GM23248 (cell line): Measurements from ENCODE around the gene RTN4RL2. TPM values are rescaled to one million over a fixed set of nuclear protein-coding genes. Genes with fewer than 3 reads are reported as not detected.

ENCODE experiments used
- DNase-seq: peaks from one replicate; pipeline ENCODE4 v3.0.0-alpha.2; 2015
- H2AFZ ChIP-seq: fragments of 200-600 bp; sonication (generic); 2 replicates; pipeline ENCODE4 v1.6.1; 2016; ENCODE audit warnings: antibody characterized with exemption
- H3F3A ChIP-seq: fragments of 200-600 bp; sonication (generic); 2 replicates; pipeline ENCODE4 v1.6.1; 2016; ENCODE audit warnings: mild to moderate bottlenecking, antibody characterized with exemption, mixed run types; ENCODE audit not compliant: insufficient read depth
- H3K27ac ChIP-seq: fragments of 200-600 bp; sonication (generic); 2 replicates; pipeline ENCODE4 v1.5.1; 2016; ENCODE audit warnings: mild to moderate bottlenecking
- H3K27me3 ChIP-seq: fragments of 200-600 bp; sonication (generic); replicated peaks from 2 replicates; pipeline ENCODE4 v1.6.1; 2016; ENCODE audit warnings: mild to moderate bottlenecking; ENCODE audit not compliant: insufficient read depth
- H3K36me3 ChIP-seq: fragments of 200-600 bp; sonication (generic); 2 replicates; pipeline ENCODE4 v1.6.1; 2016; ENCODE audit warnings: low read depth, mild to moderate bottlenecking
- H3K4me1 ChIP-seq: fragments of 200-600 bp; sonication (generic); 2 replicates; pipeline ENCODE4 v1.6.1; 2016; ENCODE audit warnings: mild to moderate bottlenecking; ENCODE audit not compliant: insufficient read depth
- H3K4me2 ChIP-seq: fragments of 200-600 bp; sonication (generic); one replicate; pipeline ENCODE4 v1.6.1; 2016; ENCODE audit warnings: mild to moderate bottlenecking; ENCODE audit not compliant: unreplicated experiment
- H3K4me3 ChIP-seq: fragments of 200-600 bp; sonication (generic); 2 replicates; pipeline ENCODE4 v1.5.1; 2016; ENCODE audit warnings: mild to moderate bottlenecking
- H3K79me2 ChIP-seq: fragments of 200-600 bp; sonication (generic); 2 replicates; pipeline ENCODE4 v1.6.1; 2016; ENCODE audit warnings: mild to moderate bottlenecking; ENCODE audit not compliant: insufficient read depth
- H3K9ac ChIP-seq: fragments of 200-600 bp; sonication (generic); 2 replicates; pipeline ENCODE4 v1.6.1; 2016; ENCODE audit warnings: mild to moderate bottlenecking
- H3K9me2 ChIP-seq: fragments of 200-600 bp; sonication (generic); 2 replicates; pipeline ENCODE4 v1.6.1; 2016; ENCODE audit warnings: mixed run types, mild to moderate bottlenecking, moderate library complexity; ENCODE audit not compliant: insufficient read depth
- H3K9me3 ChIP-seq: fragments of 200-600 bp; sonication (generic); one replicate; pipeline ENCODE4 v1.6.1; 2017; ENCODE audit warnings: low read depth
- H4K20me1 ChIP-seq: fragments of 200-600 bp; sonication (generic); 2 replicates; pipeline ENCODE4 v1.6.0; 2016; ENCODE audit not compliant: insufficient read depth
- EZH2 ChIP-seq: fragments of 200-600 bp; sonication (generic); IDR thresholded peaks from 2 replicates; pipeline ENCODE4 v1.6.1; 2018; ENCODE audit warnings: antibody characterized with exemption, mild to moderate bottlenecking; ENCODE audit not compliant: insufficient read depth, poor library complexity, severe bottlenecking
- EZH2phosphoT487 ChIP-seq: fragments of 200-600 bp; sonication (generic); IDR thresholded peaks from 2 replicates; pipeline ENCODE4 v1.6.1; 2018; ENCODE audit warnings: antibody characterized with exemption, moderate library complexity, mild to moderate bottlenecking, low read depth; ENCODE audit not compliant: insufficient read depth
- WGBS, 2 experiments: methylation state at CpG; one replicate each; pipeline ENCODE4 v1.1.6; 2015 to 2017; ENCODE audit warnings: low lambda C conversion rate in 2 of 2, low coverage in 1 of 2; ENCODE audit errors: missing lambda C conversion rate in 2 of 2; 5-methylcytosine and 5-hydroxymethylcytosine counted together
- in situ Hi-C: fragments of 300-500 bp; cut with MboI; formaldehyde crosslinking; loops from 2 replicates; pipeline ENCODE4 v1.15.0; 2020
- polyA plus RNA-seq: library from polyadenylated mRNA; unstranded; fragments of >200 nt; fragmentation: Nextera tagmentation; extraction: Ambion mirVana; gene quantifications from 2 replicates; pipeline ENCODE4 v1.2.1, GENCODE V29; 2016
- total RNA-seq: library from RNA; depleted of rRNA; stranded (reverse); fragments of >200 nt; shearing (Covaris generic); gene quantifications from 2 replicates; pipeline ENCODE4 v1.2.3, GENCODE V29; 2014

Gene RTN4RL2
- total and polyA plus RNA-seq, 2 experiments from 2014 or later: 0.32 to 1.1 TPM

GRCh38 chr11:57471496-57471895, 11.2 kb downstream of the RTN4RL2 start:
- TF ChIP-seq EZH2: no peak
- H3K27me3 ChIP-seq: no peaks in the 10 kb centered on the region
- H2AFZ ChIP-seq: no peak overlapping the region
- H3K27ac ChIP-seq: no peak overlapping the region
- H3K4me2 ChIP-seq: no peak overlapping the region
- WGBS, 2 experiments: 89 to 93% methylated on average over 3 of the region's 3 CpGs
- no peaks in the 10 kb centered on the region for H3K36me3 ChIP-seq
- no peaks in the 10 kb centered on the region for H4K20me1 ChIP-seq
- H3K9me3 ChIP-seq: no peaks in the 10 kb centered on the region
- no peaks in the 10 kb centered on the region for H3K79me2 ChIP-seq
- H3F3A ChIP-seq: no peaks in the 10 kb centered on the region
- no peak overlapping the region for H3K9ac ChIP-seq
- no peaks in the 10 kb centered on the region for H3K4me1 ChIP-seq
- no peak for DNase-seq
- H3K4me3 ChIP-seq: no peak overlapping the region
- no peaks in the 10 kb centered on the region for H3K9me2 ChIP-seq
- in situ Hi-C loops: no loop called here

- H3K4me1 ChIP-seq: no peaks in the 10 kb centered on the region
- no peak overlapping the region for H3K4me3 ChIP-seq
- no peak overlapping the region for H3K27ac ChIP-seq
- no peak for DNase-seq
- H3K79me2 ChIP-seq: no peaks in the 10 kb centered on the region
- H3K4me2 ChIP-seq: no peak overlapping the region
- no peak overlapping the region for H2AFZ ChIP-seq
- no peaks in the 10 kb centered on the region for H3K9me3 ChIP-seq
- H3K27me3 ChIP-seq: no peaks in the 10 kb centered on the region
- H3F3A ChIP-seq: no peaks in the 10 kb centered on the region
- in situ Hi-C loops: no loop called here
- H3K36me3 ChIP-seq: no peaks in the 10 kb centered on the region
- no peaks in the 10 kb centered on the region for H4K20me1 ChIP-seq
- H3K9ac ChIP-seq: no peak overlapping the region
- WGBS, 2 experiments: 60 to 67% methylated on average over 3 to 6 of the region's 6 CpGs
- no peak for TF ChIP-seq EZH2
- no peak for TF ChIP-seq EZH2phosphoT487
- no peaks in the 10 kb centered on the region for H3K9me2 ChIP-seq
Observed at GRCh38 chr11:57473285-57473841, 13.0 kb downstream of the RTN4RL2 start.

GRCh38 chr11:57474017-57474802, 13.9 kb downstream of the RTN4RL2 start:
- in situ Hi-C loops: no loop called here
- no peak overlapping the region for H3K4me2 ChIP-seq

GRCh38 chr11:57474803-57475115, 14.4 kb downstream of the RTN4RL2 start:
- Histone ChIP-seq H3K9ac (no peak overlapping the region), H3K9me2 (no peaks in the 10 kb centered on the region), H3K4me3 (no peak overlapping the region), H3K79me2 (no peaks in the 10 kb centered on the region), H3K9me3 (no peaks in the 10 kb centered on the region), H3K27me3 (no peaks in the 10 kb centered on the region), H3K4me2 (no peak overlapping the region), H3F3A (no peaks in the 10 kb centered on the region), H3K27ac (no peak overlapping the region), H2AFZ (no peak overlapping the region), H3K36me3 (no peaks in the 10 kb centered on the region), H3K4me1 (no peaks in the 10 kb centered on the region), H4K20me1 (no peaks in the 10 kb centered on the region)
- no peak for DNase-seq
- WGBS, 2 experiments: 79 to 86% methylated on average over 5 of the region's 5 CpGs
- in situ Hi-C loops: no loop called here
- TF ChIP-seq EZH2 (no peak), EZH2phosphoT487 (no peak)

More at GRCh38 chr11:57474017-57474802, 13.9 kb downstream of the RTN4RL2 start:
- no peak overlapping the region for H3K27ac ChIP-seq
- H3K79me2 ChIP-seq: no peaks in the 10 kb centered on the region
- H4K20me1 ChIP-seq: no peaks in the 10 kb centered on the region
- DNase-seq: peak; percentile 32
- no peaks in the 10 kb centered on the region for H3F3A ChIP-seq
- H3K9me2 ChIP-seq: no peaks in the 10 kb centered on the region
- no peak overlapping the region for H3K4me3 ChIP-seq
- WGBS, 2 experiments: 77 to 82% methylated on average over 8 to 9 of the region's 9 CpGs
- no peak overlapping the region for H2AFZ ChIP-seq
- no peaks in the 10 kb centered on the region for H3K27me3 ChIP-seq
- no peak overlapping the region for H3K9ac ChIP-seq
- H3K4me1 ChIP-seq: no peaks in the 10 kb centered on the region
- TF ChIP-seq EZH2 (no peak), EZH2phosphoT487 (no peak)
- H3K36me3 ChIP-seq: no peaks in the 10 kb centered on the region
- no peaks in the 10 kb centered on the region for H3K9me3 ChIP-seq
